ENCODE results near the gene CARD11. TPM values are rescaled to one million over a fixed set of nuclear protein-coding genes. Genes with fewer than 3 reads are reported as not detected.
A peak's percentile ranks its signal among the peaks of the same experiment; 100 is the strongest.

CARD11 gene
- polyA plus RNA-seq, 1 of the 3 experiments (the other 2 are of a cell fraction): not detected

GRCh38 chr7:2936301-2936700, 107.4 kb downstream of the CARD11 start:
- DNase-seq: peak; percentile 11
- Histone ChIP-seq H3F3A (replicated peaks; ENCODE audit: insufficient read depth) (no peaks in the 10 kb centered on the region), H3K4me3 (ENCODE audit: low read depth in 2 of 2, low read length in 1 of 2) (no peak overlapping the region), H3K9ac (no peak overlapping the region), H3K9me2 (no peaks in the 10 kb centered on the region), H3K9me3 (no peaks in the 10 kb centered on the region), H3K27me3 (ENCODE audit: insufficient read depth) (peaks cover 6% of the 10 kb centered on the region; the same call in 1 of the 2 replicates), H3K4me1 (ENCODE audit: control insufficient read depth in 1 of 2, insufficient read depth in 2 of 2, low read depth in 1 of 2, low read length in 1 of 2) (peaks cover 0 to 6% of the 10 kb centered on the region in 2 experiments; a peak in 2 of 4 replicates), H3K79me2 (ENCODE audit: insufficient read depth) (no peaks in the 10 kb centered on the region), H3K4me2 (no peak overlapping the region), H4K20me1 (ENCODE audit: insufficient read depth) (no peaks in the 10 kb centered on the region), H3K27ac (ENCODE audit: low read depth in 2 of 2, low read length in 1 of 2) (no peak overlapping the region), H2AFZ (ENCODE audit: low read depth) (no peak overlapping the region), H3K36me3 (replicated peaks in 1 of 2; ENCODE audit: control insufficient read depth in 1 of 2, insufficient read depth in 2 of 2, low read length in 1 of 2) (no peaks in the 10 kb centered on the region)
- CTCF ChIA-PET: interaction anchor here (0.5 to 2.4 kb wide), 4 partner anchors 12 to 218 kb away, joined by 3 to 10 read pairs (median 4); no protein-coding TSS in a partner anchor
- POLR2A ChIA-PET: no interaction called here
- no peak for TF ChIP-seq TAF1 (IDR thresholded peaks at IDR 0.05; ENCODE audit: borderline replicate concordance, low read depth, low read length)
- TF ChIP-seq SIN3A (IDR thresholded peaks at IDR 0.05; ENCODE audit: borderline replicate concordance, low read depth, low read length): no peak
- no peak for TF ChIP-seq TEAD4 (IDR thresholded peaks at IDR 0.05; ENCODE audit: borderline replicate concordance, insufficient read depth)
- TF ChIP-seq POLR2AphosphoS5 (IDR thresholded peaks at IDR 0.05; ENCODE audit: low read depth, low read length): no peak
- no peak for TF ChIP-seq SMC3 (IDR thresholded peaks at IDR 0.05; ENCODE audit: low read depth, low read length)
- TF ChIP-seq MEF2A (IDR thresholded peaks at IDR 0.05; ENCODE audit: borderline replicate concordance, low read depth): no peak
- no peak for TF ChIP-seq USF2 (IDR thresholded peaks at IDR 0.05; ENCODE audit: borderline replicate concordance, low read depth, low read length)
- no peak for TF ChIP-seq ZBTB33 (IDR thresholded peaks at IDR 0.05; ENCODE audit: borderline replicate concordance, low read depth)
- TF ChIP-seq RXRA (IDR thresholded peaks at IDR 0.05; ENCODE audit: borderline replicate concordance, low read depth): no peak
- no peak for TF ChIP-seq MXI1 (IDR thresholded peaks at IDR 0.05; ENCODE audit: low read depth, low read length)
- TF ChIP-seq REST (IDR thresholded peaks at IDR 0.05; ENCODE audit: low read depth, low read length): no peak
- TF ChIP-seq PBX3 (IDR thresholded peaks at IDR 0.05): no peak
- no peak for TF ChIP-seq ELF1 (IDR thresholded peaks at IDR 0.05)
- TF ChIP-seq CHD2 (IDR thresholded peaks at IDR 0.05; ENCODE audit: low read length, partially characterized antibody): no peak
- no peak for TF ChIP-seq IRF3 (IDR thresholded peaks at IDR 0.05; ENCODE audit: low read depth, low read length)
- no peak for TF ChIP-seq EP300 (IDR thresholded peaks at IDR 0.05; ENCODE audit: borderline replicate concordance in 1 of 2, low read depth in 1 of 2, low read length in 1 of 2)
- WGBS (ENCODE audit: low lambda C conversion rate): 65% methylated on average over 8 of the region's 8 CpGs

Measured in SK-N-SH (cell line).